ENCODE results near the gene XYLT1. TPM values are rescaled to one million over a fixed set of nuclear protein-coding genes. Genes with fewer than 3 reads are reported as not detected.

The XYLT1 gene
- total RNA-seq, 2 donors from 2014 or later = 6.0 to 15.2 TPM

DNA sequence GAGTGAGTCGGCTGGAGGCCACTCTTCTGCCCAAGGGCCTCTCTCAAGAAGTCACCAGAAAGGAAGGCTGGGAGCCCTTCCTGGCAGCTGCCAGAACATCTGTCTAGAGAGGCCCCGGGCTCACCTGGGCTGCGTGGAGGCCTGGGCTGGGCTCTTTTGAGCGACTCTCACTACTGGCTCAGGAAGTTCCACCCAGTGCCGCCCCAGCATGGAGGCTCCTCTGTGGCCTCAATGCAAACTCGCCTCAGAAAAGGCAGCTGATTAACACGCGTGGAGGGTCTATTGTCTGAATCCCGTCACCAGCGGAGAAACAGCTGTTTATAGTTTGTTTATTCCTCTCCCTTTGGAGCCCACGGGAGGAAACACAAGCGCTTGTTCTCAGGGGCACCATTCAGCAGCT lies 25.3 kb downstream of the XYLT1 start:
- no peak for ATAC-seq
- no peaks in the 10 kb centered on the region for H3K27me3 ChIP-seq
- 81 to 89% methylated on average over 10 to 12 of the region's 12 CpGs for WGBS, 2 donors
- no peak overlapping the region for H3K27ac ChIP-seq
- H3K36me3 ChIP-seq (replicated peaks in 1 of 2; ENCODE audit: insufficient read depth in 1 of 2, low read depth in 2 of 2) = no peaks in the 10 kb centered on the region
- intact Hi-C loops (cut with DNase I) = no loop called here
- H3K9me3 ChIP-seq = no peaks in the 10 kb centered on the region
- H3K4me1 ChIP-seq = no peaks in the 10 kb centered on the region
- TF ChIP-seq POLR2A (IDR thresholded peaks at IDR 0.05) = no peak
- TF ChIP-seq, protein P1, sequence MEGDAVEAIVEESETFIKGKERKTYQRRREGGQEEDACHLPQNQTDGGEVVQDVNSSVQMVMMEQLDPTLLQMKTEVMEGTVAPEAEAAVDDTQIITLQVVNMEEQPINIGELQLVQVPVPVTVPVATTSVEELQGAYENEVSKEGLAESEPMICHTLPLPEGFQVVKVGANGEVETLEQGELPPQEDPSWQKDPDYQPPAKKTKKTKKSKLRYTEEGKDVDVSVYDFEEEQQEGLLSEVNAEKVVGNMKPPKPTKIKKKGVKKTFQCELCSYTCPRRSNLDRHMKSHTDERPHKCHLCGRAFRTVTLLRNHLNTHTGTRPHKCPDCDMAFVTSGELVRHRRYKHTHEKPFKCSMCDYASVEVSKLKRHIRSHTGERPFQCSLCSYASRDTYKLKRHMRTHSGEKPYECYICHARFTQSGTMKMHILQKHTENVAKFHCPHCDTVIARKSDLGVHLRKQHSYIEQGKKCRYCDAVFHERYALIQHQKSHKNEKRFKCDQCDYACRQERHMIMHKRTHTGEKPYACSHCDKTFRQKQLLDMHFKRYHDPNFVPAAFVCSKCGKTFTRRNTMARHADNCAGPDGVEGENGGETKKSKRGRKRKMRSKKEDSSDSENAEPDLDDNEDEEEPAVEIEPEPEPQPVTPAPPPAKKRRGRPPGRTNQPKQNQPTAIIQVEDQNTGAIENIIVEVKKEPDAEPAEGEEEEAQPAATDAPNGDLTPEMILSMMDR (IDR thresholded peaks at IDR 0.05) = no peak
- H3K4me3 ChIP-seq = no peak overlapping the region
- DNase-seq = no peak

DNA sequence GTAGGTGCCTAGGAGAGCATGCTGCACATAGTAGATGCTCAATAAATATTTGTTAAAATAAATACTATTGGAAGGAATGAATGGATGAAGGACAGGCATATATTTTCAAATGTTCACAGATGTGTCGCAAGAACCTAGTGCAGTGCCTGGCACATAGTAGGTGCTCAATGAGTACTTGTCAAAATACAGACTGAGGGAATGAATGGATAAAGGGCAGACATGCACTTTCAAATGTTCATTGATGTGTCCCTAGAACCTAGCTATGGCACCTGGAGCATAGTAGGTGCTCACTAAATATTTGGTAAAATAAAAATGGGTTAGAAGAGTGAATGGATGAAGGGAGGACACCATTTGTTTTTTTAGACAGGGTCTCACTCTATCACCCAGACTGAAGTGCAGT lies 26.1 kb downstream of the XYLT1 start:
- no peaks in the 10 kb centered on the region for H3K36me3 ChIP-seq (replicated peaks in 1 of 2; ENCODE audit: insufficient read depth in 1 of 2, low read depth in 2 of 2)
- no peak overlapping the region for H3K27ac ChIP-seq
- TF ChIP-seq POLR2A (IDR thresholded peaks at IDR 0.05) = no peak
- TF ChIP-seq, protein P1 (IDR thresholded peaks at IDR 0.05) = no peak
- DNase-seq (no peak), ATAC-seq (no peak)
- intact Hi-C loops (cut with DNase I) = no loop called here
- no peaks in the 10 kb centered on the region for H3K9me3 ChIP-seq
- 100% methylated on average over 1 of the region's 1 CpG for WGBS, 2 donors
- H3K27me3 ChIP-seq = no peaks in the 10 kb centered on the region
- no peaks in the 10 kb centered on the region for H3K4me1 ChIP-seq
- H3K4me3 ChIP-seq = no peak overlapping the region

DNA sequence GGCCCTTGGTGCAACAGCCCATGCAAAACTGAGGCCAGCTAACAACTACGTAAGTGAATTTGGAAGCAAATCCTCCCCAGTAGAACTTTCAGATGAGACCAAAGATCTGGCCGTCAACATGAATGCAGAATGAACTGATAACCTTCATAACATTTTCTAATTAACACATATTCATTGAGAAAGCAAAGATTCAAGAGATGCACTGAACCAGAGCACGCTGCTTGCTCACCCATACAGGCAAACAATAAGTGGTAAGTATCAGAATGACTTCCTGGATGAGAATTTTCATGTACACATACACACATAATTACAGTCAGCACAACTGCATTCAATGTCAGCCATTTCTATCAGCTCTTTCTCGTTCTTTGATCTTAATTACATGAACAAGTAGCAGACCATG lies 30.6 kb downstream of the XYLT1 start:
- no peak for TF ChIP-seq POLR2A (IDR thresholded peaks at IDR 0.05)
- TF ChIP-seq, protein P1 (IDR thresholded peaks at IDR 0.05) = no peak
- intact Hi-C loops (cut with DNase I) = no loop called here
- Histone ChIP-seq H3K9me3 (no peaks in the 10 kb centered on the region), H3K36me3 (replicated peaks in 1 of 2; ENCODE audit: insufficient read depth in 1 of 2, low read depth in 2 of 2) (no peaks in the 10 kb centered on the region), H3K4me1 (no peaks in the 10 kb centered on the region), H3K27ac (no peak overlapping the region), H3K27me3 (no peaks in the 10 kb centered on the region), H3K4me3 (no peak overlapping the region)
- DNase-seq = no peak
- 96 to 97% methylated on average over 4 of the region's 4 CpGs for WGBS, 2 donors
- no peak for ATAC-seq

DNA sequence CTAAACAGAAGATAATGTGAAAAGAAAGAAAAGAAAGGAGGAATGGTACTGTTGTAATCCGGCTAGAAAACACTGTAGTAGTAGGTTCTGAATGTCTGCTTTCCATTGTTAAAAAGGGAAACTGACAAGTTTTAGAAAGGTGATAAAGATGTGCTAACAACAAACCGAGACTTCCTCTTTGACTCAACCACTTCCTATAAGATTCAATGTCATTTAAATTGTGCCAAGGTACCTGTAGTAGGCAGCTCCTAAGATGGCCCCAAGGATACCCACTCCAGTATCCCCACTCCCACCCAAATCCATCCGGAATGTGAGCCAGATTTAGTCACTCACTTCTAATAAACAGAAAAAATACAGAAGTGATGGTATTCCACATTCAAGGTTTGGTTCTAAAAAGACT lies 31.2 kb downstream of the XYLT1 start:
- Histone ChIP-seq H3K36me3 (replicated peaks in 1 of 2; ENCODE audit: insufficient read depth in 1 of 2, low read depth in 2 of 2) (no peaks in the 10 kb centered on the region), H3K4me3 (no peak overlapping the region), H3K27me3 (no peaks in the 10 kb centered on the region), H3K9me3 (no peaks in the 10 kb centered on the region), H3K27ac (no peak overlapping the region), H3K4me1 (no peaks in the 10 kb centered on the region)
- no peak for DNase-seq
- intact Hi-C loops (cut with DNase I) = no loop called here
- 67 to 86% methylated on average over 3 of the region's 3 CpGs for WGBS, 2 donors
- no peak for ATAC-seq
- no peak for TF ChIP-seq POLR2A (IDR thresholded peaks at IDR 0.05)
- TF ChIP-seq, protein P1 (IDR thresholded peaks at IDR 0.05) = no peak

DNA sequence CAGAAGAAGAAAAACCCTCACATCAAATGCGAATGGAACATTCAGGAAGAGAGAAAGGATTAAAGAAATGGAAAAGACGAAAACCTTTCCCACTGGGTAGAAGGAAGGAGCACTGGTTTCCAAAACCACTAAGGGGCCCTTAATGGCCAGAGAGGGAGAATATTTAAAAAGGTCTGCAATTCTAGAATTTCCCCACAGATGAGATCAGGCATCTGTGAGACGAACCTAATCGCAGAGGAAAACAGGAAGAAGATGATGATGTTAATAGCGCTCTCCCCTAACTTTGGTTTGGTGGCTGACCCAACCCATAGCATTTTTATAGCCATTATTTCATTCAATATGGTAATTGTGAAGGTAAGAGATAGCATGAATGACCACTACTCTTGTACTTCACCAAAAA lies 32.8 kb downstream of the XYLT1 start:
- Histone ChIP-seq H3K27me3 (no peaks in the 10 kb centered on the region), H3K27ac (no peak overlapping the region), H3K36me3 (replicated peaks in 1 of 2; ENCODE audit: insufficient read depth in 1 of 2, low read depth in 2 of 2) (no peaks in the 10 kb centered on the region), H3K4me1 (no peaks in the 10 kb centered on the region), H3K4me3 (no peak overlapping the region), H3K9me3 (no peaks in the 10 kb centered on the region)
- WGBS, 2 donors = 82 to 91% methylated on average over 5 of the region's 5 CpGs
- intact Hi-C loops (cut with DNase I) = no loop called here
- DNase-seq (no peak), ATAC-seq (no peak)
- no peak for TF ChIP-seq POLR2A (IDR thresholded peaks at IDR 0.05)
- TF ChIP-seq, protein P1 (IDR thresholded peaks at IDR 0.05) = no peak
